ENCODE data around the gene ZNF746.
A peak's percentile ranks its signal among the peaks of the same experiment; 100 is the strongest.

The ZNF746 gene

DNA sequence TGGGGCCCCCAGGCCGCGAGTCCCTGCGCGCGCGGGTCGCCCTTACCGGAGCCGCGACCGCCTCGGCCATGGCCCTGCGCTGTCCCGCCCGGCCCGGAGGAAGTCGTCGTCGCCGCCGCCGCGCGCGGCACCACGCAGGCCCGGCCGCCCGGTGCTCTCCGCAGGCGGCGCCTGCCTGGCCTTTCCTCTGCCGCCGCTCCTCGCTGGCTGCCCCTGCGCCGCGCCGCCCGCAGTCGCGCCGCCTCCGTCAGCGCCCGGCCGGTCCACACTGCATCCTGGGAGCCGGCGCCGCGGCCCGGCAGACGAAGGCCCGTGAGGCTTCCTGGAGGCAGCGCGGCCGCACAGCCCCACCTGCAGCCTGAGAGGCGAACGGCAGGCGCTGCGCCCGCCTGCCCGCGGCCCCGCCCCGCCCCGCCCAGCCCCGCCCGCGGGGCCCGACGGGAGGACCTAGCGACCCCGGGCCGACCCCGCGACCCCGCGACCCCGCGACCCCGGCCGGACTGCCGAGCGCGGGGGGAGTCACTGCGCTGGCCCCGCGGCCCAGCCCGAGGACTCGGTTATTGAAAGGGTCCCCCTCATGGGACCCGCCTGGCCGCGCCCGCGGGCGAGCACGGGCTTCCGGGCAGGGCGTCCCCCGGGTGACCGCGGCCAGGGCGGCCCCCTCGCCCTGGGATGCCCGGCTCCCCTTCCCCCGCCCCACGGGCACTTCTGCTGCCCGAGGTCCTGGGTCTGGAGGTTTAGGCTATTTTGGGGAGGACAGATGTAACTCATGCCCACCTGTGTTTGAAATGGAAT is at the start of gene ZNF746:
Gene ZNF746 (minus strand): TSS at position 343 of the 795 bp plus-strand sequence. CDS start 273 bp downstream, at position 70.
- peak; percentile 83 for TF ChIP-seq CTCF (IDR thresholded peaks at IDR 0.05; ENCODE audit: extremely low read depth, insufficient read depth, missing control alignments)
- in situ Hi-C loops (cut with MboI; ENCODE audit: low pct_unique_long_range_greater_than_20kb, low sequenced_read_pairs, unreplicated experiment): no loop called here
- peak; percentile 99 for DNase-seq (ENCODE audit: low spot score)

DNA sequence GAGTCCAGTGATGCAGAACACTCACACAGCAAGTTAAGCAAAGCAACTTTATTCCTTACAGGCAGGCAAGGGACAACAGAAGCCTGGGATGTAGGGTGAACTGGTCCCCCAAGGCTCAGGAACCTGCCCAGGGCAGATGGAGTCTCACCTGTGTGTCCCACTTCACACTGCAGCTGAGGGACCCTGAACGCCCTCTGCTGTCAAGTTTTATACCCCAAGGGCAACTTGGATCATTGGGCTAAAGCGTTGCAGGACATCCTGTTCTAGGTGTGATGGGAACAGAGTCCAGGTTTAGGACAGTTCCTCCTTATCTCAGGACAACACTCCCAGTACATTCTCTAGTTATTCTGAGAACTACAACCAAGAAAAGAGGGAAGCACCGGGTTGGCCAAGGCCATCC is 49.5 kb upstream of the ZNF746 start:
- in situ Hi-C loops (cut with MboI; ENCODE audit: low pct_unique_long_range_greater_than_20kb, low sequenced_read_pairs, unreplicated experiment): no loop called here

DNA sequence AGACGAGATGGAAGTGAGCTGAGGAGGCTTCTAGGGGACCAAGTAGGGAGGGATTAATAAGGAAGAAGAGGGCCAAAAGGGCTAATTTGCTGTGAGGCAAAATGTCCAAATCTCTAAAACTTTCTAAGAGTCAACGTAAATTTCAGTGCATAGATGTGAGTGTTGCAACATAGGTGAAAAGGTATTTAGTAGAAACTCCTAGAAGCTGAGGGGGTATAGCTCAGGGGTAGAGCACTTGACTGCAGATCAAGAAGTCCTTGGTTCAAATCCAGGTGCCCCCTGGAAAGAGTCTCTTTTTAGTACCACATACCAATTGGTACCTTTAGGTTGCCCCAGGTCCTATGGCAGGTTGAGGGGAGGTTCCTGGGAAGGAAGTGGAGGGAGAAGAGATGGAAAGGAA is 48.7 kb upstream of the ZNF746 start:
- in situ Hi-C loops (cut with MboI; ENCODE audit: low pct_unique_long_range_greater_than_20kb, low sequenced_read_pairs, unreplicated experiment): no loop called here
- no peak for DNase-seq (ENCODE audit: low spot score)
- no peak for TF ChIP-seq CTCF (IDR thresholded peaks at IDR 0.05; ENCODE audit: extremely low read depth, insufficient read depth, missing control alignments)

More for the DNA sequence above, 49.5 kb upstream of the ZNF746 start:
- peak; percentile 26 for TF ChIP-seq CTCF (IDR thresholded peaks at IDR 0.05; ENCODE audit: extremely low read depth, insufficient read depth, missing control alignments)
- no peak for DNase-seq (ENCODE audit: low spot score)

GRCh38 chr7:149544028-149544427 is 46.4 kb upstream of the ZNF746 start:
- no peak for DNase-seq (ENCODE audit: low spot score)
- in situ Hi-C loops (cut with MboI; ENCODE audit: low pct_unique_long_range_greater_than_20kb, low sequenced_read_pairs, unreplicated experiment): no loop called here
- no peak for TF ChIP-seq CTCF (IDR thresholded peaks at IDR 0.05; ENCODE audit: extremely low read depth, insufficient read depth, missing control alignments)

DNA sequence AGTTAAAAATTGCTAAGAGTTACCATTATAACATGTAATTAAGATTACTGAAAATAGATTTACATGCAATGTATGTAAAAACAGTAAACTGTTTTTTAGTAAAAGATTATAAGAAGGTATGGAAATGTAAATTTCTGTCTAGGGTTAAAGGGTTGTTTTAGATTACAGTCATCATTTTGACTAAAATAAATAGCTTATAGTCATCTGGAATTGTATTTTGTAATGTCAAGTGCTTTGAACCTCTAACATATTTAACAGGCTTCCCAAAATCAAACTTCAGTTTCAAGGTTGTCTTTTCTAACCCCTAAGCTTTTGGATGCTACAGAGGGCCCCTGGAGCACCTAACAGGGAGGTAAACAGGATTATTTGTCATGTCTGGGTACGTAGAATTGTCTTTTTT is 35.0 kb upstream of the ZNF746 start:
- no peak for TF ChIP-seq CTCF (IDR thresholded peaks at IDR 0.05; ENCODE audit: extremely low read depth, insufficient read depth, missing control alignments)
- no peak for DNase-seq (ENCODE audit: low spot score)
- in situ Hi-C loops (cut with MboI; ENCODE audit: low pct_unique_long_range_greater_than_20kb, low sequenced_read_pairs, unreplicated experiment): no loop called here

- no peak for TF ChIP-seq CTCF (IDR thresholded peaks at IDR 0.05; ENCODE audit: extremely low read depth, insufficient read depth, missing control alignments)
- in situ Hi-C loops (cut with MboI; ENCODE audit: low pct_unique_long_range_greater_than_20kb, low sequenced_read_pairs, unreplicated experiment): no loop called here
These were observed 31.6 kb upstream of the ZNF746 start for GRCh38 chr7:149529136-149529718.

More at GRCh38 chr7:149529136-149529718, 31.6 kb upstream of the ZNF746 start:
- no peak for DNase-seq (ENCODE audit: low spot score)

All from GM13977 (cell line).